PC-9 (cell line): ENCODE measurements around the gene RTL10. TPM values are rescaled to one million over a fixed set of nuclear protein-coding genes. Genes with fewer than 3 reads are reported as not detected.
A peak's percentile ranks its signal among the peaks of the same experiment; 100 is the strongest.

ENCODE experiments used
- BruUV-seq: library from RNA; stranded (reverse); fragments of 400-500 nt; replicated peaks from 2 replicates; lab custom pipeline; 2021; lab: Mats Ljungman, UMichigan
- CTCF ChIA-PET: fragments of 300-600 bp; sonication (Branson Sonifier 250); formaldehyde crosslinking; loops from one replicate; lab custom pipeline; 2022; ENCODE audit warnings: antibody characterized with exemption; lab: Charles Lee
- POLR2A ChIA-PET: fragments of 300-600 bp; sonication (Branson Sonifier 250); formaldehyde crosslinking; loops from one replicate; lab custom pipeline; 2022; ENCODE audit warnings: antibody characterized with exemption; ENCODE audit not compliant: unreplicated experiment; lab: Charles Lee
- DNase-seq, 2 experiments: peaks; one replicate each; pipeline versions ENCODE4 v3.0.0 to v3.0.0-alpha.2; 2015 to 2022; ENCODE audit warnings: mixed read lengths in 1 of 2
- H2AFZ ChIP-seq: fragments of 200-600 bp; sonication (generic); 2 replicates; pipeline ENCODE4 v1.8.1; 2017; ENCODE audit warnings: antibody characterized with exemption
- H3F3A ChIP-seq: fragments of 200-600 bp; sonication (generic); 2 replicates; pipeline ENCODE4 v1.8.1; 2017; ENCODE audit warnings: antibody characterized with exemption, mild to moderate bottlenecking, low read depth; ENCODE audit not compliant: insufficient read depth
- H3K27ac ChIP-seq: fragments of 200-600 bp; sonication (generic); 2 replicates; pipeline ENCODE4 v1.6.1; 2016; ENCODE audit warnings: mixed run types
- H3K27me3 ChIP-seq: fragments of 200-600 bp; sonication (generic); 2 replicates; pipeline ENCODE4 v1.6.1; 2016; ENCODE audit warnings: low read depth, mixed run types; ENCODE audit not compliant: insufficient read depth
- H3K36me3 ChIP-seq: fragments of 200-600 bp; sonication (generic); 2 replicates; pipeline ENCODE4 v1.6.1; 2016; ENCODE audit warnings: low read depth, mixed run types
- H3K4me1 ChIP-seq: fragments of 200-600 bp; sonication (generic); replicated peaks from 2 replicates; pipeline ENCODE4 v1.6.1; 2016; ENCODE audit warnings: mixed run types; ENCODE audit not compliant: insufficient read depth
- H3K4me2 ChIP-seq: fragments of 200-600 bp; sonication (generic); 2 replicates; pipeline ENCODE4 v1.6.1; 2017; ENCODE audit warnings: mixed run types
- H3K4me3 ChIP-seq: fragments of 200-600 bp; sonication (generic); 2 replicates; pipeline ENCODE4 v1.6.1; 2016; ENCODE audit warnings: mixed run types
- H3K79me2 ChIP-seq: fragments of 200-600 bp; sonication (generic); 2 replicates; pipeline ENCODE4 v1.6.1; 2017; ENCODE audit warnings: low read depth, mixed run types
- H3K9me2 ChIP-seq: fragments of 200-600 bp; sonication (generic); 2 replicates; pipeline ENCODE4 v1.8.1; 2017; ENCODE audit warnings: mild to moderate bottlenecking; ENCODE audit not compliant: insufficient read depth
- H3K9me3 ChIP-seq: fragments of 200-600 bp; sonication (generic); 2 replicates; pipeline ENCODE4 v1.8.1; 2016; ENCODE audit warnings: low read depth; ENCODE audit not compliant: insufficient read depth
- H4K20me1 ChIP-seq: fragments of 200-600 bp; sonication (generic); 2 replicates; pipeline ENCODE4 v1.8.1; 2017; ENCODE audit not compliant: insufficient read depth
- CTCF ChIP-seq: fragments of 200-600 bp; sonication (generic); conservative IDR thresholded peaks from 2 replicates; pipeline ENCODE4 v1.6.1; 2017; ENCODE audit warnings: mixed run types, antibody characterized with exemption, mild to moderate bottlenecking, moderate library complexity
- EZH2 ChIP-seq: fragments of 200-600 bp; sonication (generic); IDR thresholded peaks from 2 replicates; pipeline ENCODE4 v1.8.0; 2017; ENCODE audit warnings: antibody characterized with exemption, low read depth
- intact Hi-C: fragments of 100-400 bp; cut with micrococcal nuclease; formaldehyde crosslinking; loops from one replicate; pipeline ENCODE4 v1.10.0; 2022; ENCODE audit not compliant: unreplicated experiment
- total RNA-seq: library from RNA; stranded (reverse); gene quantifications from 2 replicates; pipeline ENCODE4 v1.2.3, GENCODE V29; 2021

RTL10 gene
- total RNA-seq, 1 experiment from 2014 or later = 23.5 TPM

- H3K4me2 ChIP-seq = no peak overlapping the region
- POLR2A ChIA-PET = no interaction called here
- no peak overlapping the region for H3K27ac ChIP-seq
- TF ChIP-seq EZH2 = no peak
- no peak for TF ChIP-seq CTCF
- no peaks in the 10 kb centered on the region for H3K27me3 ChIP-seq
- no peak overlapping the region for H2AFZ ChIP-seq
- intact Hi-C loops = no loop called here
- BruUV-seq = no TSS peak
- H3K9me2 ChIP-seq = no peaks in the 10 kb centered on the region
- peaks cover 38% of the 10 kb centered on the region for H3K4me1 ChIP-seq
- H3K9me3 ChIP-seq = no peaks in the 10 kb centered on the region
- no peaks in the 10 kb centered on the region for H3K79me2 ChIP-seq
- H4K20me1 ChIP-seq = 0 out of 2 replicates have a peak, but pooled peaks cover 12% of the 10 kb centered on the region
- DNase-seq = no peak
- peaks cover 32% of the 10 kb centered on the region for H3F3A ChIP-seq
- H3K4me3 ChIP-seq = no peak overlapping the region
- CTCF ChIA-PET = no interaction called here
- no peaks in the 10 kb centered on the region for H3K36me3 ChIP-seq
Measured at GRCh38 chr22:19826619-19826950, 28.1 kb downstream of the RTL10 start.

DNA sequence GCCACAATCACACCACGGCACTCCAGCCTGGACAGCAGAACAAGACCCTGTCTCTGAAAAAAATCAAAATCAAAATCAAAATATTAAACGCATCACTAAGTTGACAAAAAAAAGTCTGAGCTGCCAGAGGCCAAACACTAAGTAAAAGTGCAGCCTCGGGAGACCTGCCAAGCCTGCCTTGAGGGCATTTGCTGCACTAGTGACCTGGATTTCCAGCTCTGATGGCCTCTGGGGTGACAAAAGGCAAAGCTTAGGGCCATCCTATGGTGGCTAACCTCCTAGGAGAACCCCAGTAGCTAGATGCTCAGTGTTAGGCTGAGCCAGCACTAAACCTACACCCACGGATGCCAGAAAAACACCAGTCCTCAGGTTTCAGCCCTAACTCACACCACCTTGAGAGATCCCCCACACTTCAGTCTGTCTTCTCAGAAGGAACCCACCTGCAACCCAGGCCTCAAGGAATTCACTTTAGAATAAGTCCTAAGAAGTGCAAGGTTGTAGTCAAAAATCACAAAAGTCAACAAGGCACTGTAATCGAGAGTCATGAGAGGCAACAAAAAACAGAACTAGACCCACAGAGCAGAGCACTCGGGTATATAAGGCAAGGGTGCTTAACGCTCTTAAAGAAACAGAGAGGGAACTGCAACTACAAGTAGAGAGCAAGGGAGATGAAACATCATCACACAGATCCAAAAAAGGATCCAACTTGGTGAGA lies 28.6 kb downstream of the RTL10 start:
- ChIA-PET POLR2A (no interaction called here), CTCF (no interaction called here)
- Histone ChIP-seq H3K9me2 (no peaks in the 10 kb centered on the region), H3K36me3 (no peaks in the 10 kb centered on the region), H3F3A (peaks cover 32% of the 10 kb centered on the region), H3K4me1 (peaks cover 38% of the 10 kb centered on the region), H2AFZ (no peak overlapping the region), H3K4me3 (no peak overlapping the region), H3K27me3 (no peaks in the 10 kb centered on the region), H4K20me1 (0 out of 2 replicates have a peak, but pooled peaks cover 12% of the 10 kb centered on the region), H3K79me2 (no peaks in the 10 kb centered on the region), H3K27ac (no peak overlapping the region), H3K9me3 (no peaks in the 10 kb centered on the region), H3K4me2 (no peak overlapping the region)
- intact Hi-C loops = loop anchor here (2.0 kb wide), 1 partner anchor 19 kb away; no protein-coding TSS in a partner anchor
- no TSS peak for BruUV-seq
- no peak for TF ChIP-seq CTCF
- TF ChIP-seq EZH2 = no peak
- no peak for DNase-seq

DNA sequence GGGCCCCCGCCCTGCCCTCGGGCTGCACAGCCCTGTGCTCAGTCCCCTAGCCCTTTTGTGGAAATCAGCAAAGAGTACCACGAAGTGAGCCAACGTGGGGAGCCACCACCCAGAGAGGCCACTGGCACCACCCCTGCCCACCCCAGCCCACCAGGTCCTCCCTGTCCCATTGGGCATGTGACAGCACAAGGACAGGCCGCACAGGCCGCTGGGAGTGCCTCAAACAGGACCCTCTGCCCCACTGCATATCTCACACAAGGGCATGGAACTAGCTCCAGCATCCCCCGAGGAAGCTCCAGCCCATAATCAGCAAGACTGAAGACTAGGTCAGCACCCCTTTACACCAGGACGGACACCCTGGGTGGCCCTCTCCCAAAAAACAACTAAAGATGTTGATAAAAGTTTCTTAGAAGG lies 29.7 kb downstream of the RTL10 start:
- H3K4me3 ChIP-seq = no peak overlapping the region
- peaks cover 32% of the 10 kb centered on the region for H3F3A ChIP-seq
- H2AFZ ChIP-seq = no peak overlapping the region
- H3K9me2 ChIP-seq = no peaks in the 10 kb centered on the region
- peak overlapping the region; percentile 71; the same call in 1 of the 2 replicates for H3K27ac ChIP-seq
- H3K4me1 ChIP-seq = peaks cover 38% of the 10 kb centered on the region
- H3K27me3 ChIP-seq = no peaks in the 10 kb centered on the region
- DNase-seq = no peak
- H4K20me1 ChIP-seq = 0 out of 2 replicates have a peak, but pooled peaks cover 12% of the 10 kb centered on the region
- intact Hi-C loops = loop anchor here (2.0 kb wide), 1 partner anchor 20 kb away; no protein-coding TSS in a partner anchor
- TF ChIP-seq EZH2 = no peak
- TF ChIP-seq CTCF = no peak
- no peaks in the 10 kb centered on the region for H3K36me3 ChIP-seq
- ChIA-PET CTCF (no interaction called here), POLR2A (no interaction called here)
- H3K9me3 ChIP-seq = no peaks in the 10 kb centered on the region
- BruUV-seq = no TSS peak
- peak overlapping the region; percentile 68 for H3K4me2 ChIP-seq
- no peaks in the 10 kb centered on the region for H3K79me2 ChIP-seq
